ENCODE data around the gene KIAA1217.
"Not testable (repeated sequence)": the region's sequence is repeated elsewhere in the genome, so short reads cannot be mapped to it uniquely, and the experiment has no call there.

The KIAA1217 gene

DNA sequence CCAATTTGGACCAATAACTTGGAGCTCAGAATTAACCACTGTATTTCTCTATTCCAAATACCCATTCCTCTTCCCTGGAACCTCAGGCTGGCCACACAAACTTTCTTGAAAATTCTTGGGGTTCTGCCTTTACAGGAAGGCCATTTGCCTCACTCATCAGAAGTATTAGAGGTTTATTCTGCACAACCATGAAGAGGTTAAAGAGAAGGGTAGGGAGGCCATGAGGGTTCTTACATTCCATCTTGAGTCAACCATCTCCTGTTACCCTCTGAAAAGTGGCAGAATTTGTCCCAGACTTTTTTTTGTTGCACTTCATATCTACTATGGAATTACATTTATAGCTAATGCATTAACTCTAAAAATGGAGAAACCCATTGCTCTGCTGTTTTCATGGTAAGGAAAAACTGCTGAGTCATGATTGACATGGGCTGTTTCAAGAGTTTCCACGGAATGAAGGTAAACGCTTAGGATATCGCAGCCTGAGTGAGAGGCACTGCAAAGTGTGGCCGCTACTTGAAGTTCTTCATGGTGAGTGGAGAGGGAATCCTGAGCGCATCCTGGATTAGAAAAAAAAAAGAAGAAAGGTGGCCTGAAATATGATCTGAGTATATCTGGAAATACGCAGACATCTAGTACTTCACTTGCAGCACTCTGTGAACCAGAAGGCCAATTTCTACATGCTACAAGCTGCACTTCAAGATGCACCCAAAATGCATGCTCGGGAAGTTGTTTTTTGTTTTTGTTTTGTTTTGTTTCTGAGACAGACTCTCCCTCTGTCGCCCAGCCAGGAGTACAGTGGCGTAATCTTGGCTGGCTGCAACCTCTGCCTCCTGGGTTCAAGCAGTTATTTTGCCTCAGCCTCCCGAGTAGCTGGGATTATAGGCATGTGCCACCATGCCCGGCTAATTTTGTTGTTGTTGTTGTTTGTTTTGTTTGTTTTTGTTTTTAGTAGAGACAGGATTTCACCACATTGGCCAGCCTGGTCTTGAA, 83.7 kb downstream of the KIAA1217 start:
- DNase-seq: no peak

DNA sequence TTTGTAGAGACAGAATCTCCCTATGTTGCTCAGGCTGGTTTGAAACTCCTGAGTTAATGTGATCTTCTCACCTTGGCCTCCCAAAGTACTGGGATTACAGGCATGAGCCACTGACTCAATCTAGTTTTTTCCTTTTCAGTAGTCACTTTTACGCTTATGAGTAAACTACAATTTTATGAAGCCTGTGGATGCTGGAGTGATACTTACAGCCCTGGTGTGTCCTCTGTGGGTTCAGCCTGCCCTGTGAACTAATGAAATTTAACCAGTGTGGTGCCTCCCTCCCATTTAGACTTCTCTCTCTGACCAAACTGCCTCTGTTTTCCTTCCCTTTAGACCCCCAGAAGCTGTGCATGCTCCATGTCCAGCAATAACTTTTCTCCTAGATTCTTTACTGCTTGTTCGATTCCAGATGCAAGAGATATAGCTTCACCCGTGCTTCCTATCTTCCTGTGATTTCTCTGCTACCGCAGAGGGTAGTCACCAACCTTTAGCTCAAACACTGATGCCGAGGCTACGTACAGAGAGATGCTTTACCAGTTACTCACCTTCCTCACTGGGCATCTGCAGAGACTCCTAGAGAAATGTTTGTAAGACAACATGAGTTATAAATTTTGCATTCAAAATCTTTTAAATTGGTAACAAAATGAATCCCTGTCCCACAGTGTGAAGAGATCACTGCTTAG, 90.8 kb downstream of the KIAA1217 start:
- peak; percentile 52 for DNase-seq

DNA sequence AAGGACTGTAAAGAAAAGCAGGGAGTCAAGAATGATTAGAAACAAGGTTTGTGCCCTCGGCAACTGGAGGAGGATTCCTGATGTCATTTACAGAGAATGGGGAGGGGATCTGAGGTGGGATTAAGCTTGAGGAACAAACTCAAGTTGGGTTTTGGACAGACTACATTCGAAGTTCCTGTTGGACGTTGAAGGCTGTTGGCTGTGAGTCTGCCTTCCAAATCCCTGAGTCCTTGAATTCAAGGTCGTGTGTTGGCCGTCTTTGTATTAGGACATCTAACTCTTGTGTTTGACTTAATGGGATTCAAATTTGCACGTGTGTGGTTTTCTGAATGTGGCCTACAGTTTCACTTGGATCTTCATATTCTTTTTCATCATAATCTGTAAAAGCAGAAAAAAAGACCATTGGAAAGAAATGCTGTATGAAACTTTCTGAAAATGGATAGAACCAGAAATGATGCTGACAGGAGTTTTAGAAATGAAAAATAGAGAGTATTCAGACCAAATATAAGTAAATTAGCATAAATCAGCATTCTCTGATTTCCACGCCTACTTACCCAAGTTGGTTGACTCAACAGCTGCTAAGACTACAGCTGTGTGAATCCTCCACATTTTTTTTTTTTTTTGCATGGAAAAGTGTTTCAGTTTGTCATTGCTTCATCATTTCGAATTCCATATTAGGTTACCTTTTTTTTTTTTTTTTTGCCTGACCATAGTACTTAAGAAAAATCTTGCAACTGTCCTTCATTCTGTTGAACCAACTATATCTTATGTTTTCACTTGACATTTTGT, 94.8 kb downstream of the KIAA1217 start:
- DNase-seq: peak; percentile 31

DNA sequence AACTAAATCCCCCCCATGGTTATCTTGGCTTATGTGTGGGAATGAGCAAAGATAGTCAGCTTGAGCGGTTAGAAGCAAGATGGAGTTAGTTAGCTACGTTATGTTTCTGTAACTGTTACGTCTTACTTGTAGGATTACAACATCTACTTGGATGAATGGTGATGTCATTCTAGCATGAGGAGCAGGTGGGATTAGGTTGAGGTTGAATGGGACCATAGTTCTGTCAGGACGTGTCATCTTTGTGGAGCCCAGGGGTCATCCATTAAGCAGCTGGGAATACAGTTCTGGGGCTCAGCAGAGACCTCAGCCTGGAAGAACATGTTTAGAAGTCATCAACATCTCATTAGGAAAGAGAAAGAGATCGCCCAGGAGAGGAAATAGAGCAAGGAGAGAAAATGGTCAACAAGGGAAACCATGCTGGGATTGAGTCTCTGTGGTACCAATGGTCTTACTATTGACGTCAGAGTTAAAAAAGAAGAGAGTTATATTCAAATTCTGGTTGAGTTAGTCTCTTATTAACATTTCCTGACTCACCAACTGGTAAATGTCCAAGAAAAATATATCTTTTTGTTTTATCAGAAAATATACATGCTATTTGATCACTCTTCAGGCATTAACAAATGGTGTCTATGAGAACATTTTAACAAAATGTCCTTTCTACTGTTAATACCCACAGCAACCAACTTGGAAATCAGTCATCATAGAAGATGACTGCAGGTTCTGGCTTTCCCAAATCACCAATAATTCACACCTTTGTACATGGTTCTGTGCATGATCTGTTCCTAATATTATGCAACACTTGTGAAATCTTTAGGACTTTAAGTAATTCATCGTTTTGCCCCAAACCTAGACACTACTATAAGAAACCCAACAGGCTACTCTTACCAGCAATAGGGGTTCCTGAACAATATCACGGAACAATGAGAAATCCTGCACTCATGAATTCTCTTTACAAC, 96.9 kb downstream of the KIAA1217 start:
- DNase-seq: peak; percentile 86

DNA sequence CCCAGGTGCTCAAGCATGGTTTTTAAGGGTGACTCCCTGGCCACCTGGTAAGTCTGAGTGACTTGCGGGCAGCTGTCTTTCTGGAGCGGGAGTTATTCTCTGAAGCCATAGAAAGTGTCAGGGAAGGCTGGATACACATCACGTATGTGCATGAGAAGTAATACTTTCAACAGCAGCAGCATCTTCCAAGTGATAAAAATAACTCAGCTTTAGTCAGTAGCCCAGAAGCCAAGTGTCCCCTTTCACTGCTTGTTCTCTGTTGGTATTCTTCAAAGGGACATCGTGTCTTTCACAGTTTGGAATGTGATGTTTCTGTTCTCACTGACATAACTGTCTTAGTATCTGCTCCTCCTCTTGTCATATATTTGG, 97.6 kb downstream of the KIAA1217 start:
- peak; percentile 66 for DNase-seq

DNA sequence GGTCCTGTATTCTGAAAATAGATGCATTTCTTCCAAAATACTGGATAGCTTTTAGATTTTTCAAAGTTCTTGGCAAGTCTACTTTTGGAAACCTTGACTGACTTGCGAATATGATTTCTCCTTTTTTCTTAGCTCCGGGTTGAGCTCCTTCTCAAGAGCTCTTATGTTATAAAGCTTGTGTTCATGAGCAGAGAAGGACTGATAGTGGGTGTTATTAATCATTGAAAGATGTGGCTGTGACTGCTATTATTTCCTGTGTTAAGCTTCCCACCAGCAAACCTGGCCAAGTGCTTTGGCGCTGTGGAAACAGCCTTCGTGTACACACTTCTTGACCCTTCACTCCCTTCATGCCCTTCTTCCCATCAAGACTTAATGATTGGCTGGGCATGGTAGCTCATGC, 98.2 kb downstream of the KIAA1217 start:
- peak; percentile 1 for DNase-seq

DNA sequence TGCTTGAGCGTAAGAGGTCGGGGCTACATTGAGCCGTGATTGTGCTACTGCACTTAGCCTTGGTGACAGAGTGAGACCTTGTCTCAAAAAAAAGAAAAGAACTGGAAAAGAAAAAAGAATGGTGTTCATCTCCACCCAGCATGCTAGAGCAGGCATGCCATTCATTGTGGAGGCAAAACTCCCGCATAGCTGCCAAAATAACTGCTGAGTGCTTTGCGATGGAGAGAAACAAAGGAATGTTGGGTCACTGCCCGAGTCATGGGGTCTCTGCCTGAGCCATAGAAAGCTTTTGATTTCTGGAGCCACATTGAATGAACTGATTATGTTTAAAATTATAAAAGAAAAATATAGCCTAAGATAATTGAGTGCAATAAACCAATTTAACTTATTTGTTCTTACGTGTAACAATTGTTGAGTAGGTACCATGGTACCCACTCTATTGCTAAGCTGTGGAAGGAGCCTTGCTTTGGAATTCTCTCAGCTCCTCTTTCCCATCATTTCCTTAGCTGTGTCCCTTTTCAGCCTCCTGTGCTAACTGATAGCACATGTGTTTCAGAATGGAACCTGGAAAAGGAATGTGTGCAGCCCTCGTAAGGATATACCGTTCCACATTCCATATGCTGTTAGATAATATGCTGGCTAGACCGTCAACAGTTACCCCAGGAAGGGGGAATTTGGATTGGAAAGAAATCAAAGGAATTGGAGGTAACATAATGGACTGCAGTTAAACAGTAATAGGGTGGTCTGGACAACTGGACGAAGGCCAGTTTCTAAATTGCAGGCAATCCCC, 99.0 kb downstream of the KIAA1217 start:
- peak; percentile 63 for DNase-seq

DNA sequence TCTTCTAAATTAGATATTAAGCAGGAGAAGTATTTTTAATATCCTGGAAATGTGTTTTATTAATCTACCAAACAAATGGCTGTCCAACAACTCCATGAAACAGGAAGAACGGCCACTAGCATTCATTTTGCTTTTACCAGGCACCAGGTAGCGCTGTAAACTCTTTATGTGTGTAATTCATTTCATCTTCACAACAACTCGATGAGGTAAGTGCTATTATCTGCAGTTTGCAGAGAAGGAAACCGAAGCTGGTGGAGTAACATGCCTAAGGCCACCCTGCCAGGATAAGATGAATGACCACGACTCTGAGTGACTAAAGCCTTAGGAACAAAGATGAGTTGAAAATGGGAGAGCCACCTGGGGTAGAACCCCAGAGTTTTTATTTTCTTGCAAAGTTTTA, 101.2 kb downstream of the KIAA1217 start:
- no peak for DNase-seq

DNA sequence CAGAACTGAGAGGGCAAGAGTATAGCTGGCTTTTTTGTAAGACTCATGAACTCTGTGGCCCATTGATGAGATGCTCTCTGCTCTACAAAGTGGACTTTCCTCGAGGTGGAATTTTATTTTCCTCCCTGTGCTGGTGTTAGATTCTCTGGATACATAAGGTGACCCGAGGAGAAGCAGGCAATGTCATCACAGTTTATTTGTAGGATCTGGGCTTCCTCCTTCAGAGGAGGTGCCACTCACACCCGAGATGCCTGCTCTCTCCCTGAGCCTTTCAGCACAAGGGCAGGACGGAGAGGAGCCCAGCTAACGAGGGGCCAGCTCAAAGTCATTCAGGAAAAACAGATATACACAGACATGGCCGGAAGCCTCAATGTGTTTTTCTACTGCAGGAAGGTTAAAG, 103.0 kb downstream of the KIAA1217 start:
- no peak for DNase-seq

GRCh38 chr10:24313283-24313682, 104.3 kb downstream of the KIAA1217 start:
- DNase-seq: no peak

- DNase-seq: no peak
Measured at GRCh38 chr10:24315211-24315610, 106.3 kb downstream of the KIAA1217 start.

- no peak for DNase-seq
Measured at GRCh38 chr10:24318517-24318916, 109.6 kb downstream of the KIAA1217 start.

DNA sequence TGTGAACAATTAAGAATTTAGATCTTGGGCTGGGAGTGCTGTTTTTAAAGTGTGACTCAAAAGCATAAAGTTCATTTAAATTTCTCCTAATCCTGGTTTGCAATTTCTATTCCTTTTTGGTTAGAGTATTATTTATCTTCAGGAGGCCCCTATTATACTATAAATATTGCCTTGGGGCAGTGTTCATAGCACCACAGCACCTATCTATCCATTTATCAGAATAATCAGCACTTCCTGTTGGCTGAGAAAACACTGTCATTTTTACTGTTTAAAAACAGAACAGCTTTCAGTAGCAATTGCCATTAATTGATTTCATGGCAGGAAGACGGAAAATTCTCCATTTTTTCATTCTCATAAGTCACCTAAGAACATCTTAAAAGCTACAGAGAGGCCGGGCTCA, 111.4 kb downstream of the KIAA1217 start:
- DNase-seq: no peak

GRCh38 chr10:24324651-24325050, 115.7 kb downstream of the KIAA1217 start:
- no peak for DNase-seq

DNA sequence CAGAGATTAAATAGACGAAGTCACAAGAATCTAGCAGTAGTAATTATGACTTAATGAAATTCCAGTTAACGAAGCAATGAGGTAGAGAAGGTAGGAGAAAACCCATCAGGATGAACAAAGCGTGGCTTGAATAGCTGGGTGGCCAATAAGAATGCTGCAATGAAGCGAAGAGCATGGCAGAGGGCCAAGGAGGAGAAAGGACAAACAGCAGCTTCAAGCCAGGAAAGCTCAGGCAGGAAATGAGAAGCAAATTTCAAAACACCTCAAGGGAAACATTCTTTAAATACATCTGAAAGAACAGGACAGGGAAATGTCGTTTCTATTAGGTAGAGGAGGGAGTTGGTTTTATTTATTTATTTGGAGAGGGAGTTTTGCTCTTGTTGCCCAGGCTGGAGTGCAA, 122.5 kb downstream of the KIAA1217 start:
- DNase-seq: peak; percentile 54

- DNase-seq: peak; percentile 92
Measured at GRCh38 chr10:24333736-24334135, 124.8 kb downstream of the KIAA1217 start.

- no peak for DNase-seq
Measured at GRCh38 chr10:24334279-24334939, 125.5 kb downstream of the KIAA1217 start.

DNA sequence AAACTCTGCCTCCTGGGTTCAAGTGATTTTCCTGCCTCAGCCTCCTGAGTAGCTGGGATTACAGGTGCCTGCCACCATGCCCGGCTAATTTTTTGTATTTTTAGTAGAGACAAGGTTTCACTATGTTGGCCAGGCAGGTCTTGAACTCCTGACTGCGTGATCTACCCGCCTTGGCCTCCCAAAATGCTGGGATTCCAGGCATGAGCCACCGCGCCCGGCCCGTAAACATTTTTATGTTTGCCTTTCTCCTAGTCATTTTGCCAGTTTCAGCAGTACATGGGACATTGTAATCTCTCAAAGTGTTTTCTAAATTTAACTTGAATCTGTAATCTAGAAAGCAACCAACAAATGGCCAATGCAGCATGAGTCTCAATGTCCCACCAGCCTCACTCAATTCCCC, 128.8 kb downstream of the KIAA1217 start:
- DNase-seq: not testable (repeated sequence)

- no peak for DNase-seq
Measured at GRCh38 chr10:24339387-24339786, 130.4 kb downstream of the KIAA1217 start.

GRCh38 chr10:24340446-24340845, 131.5 kb downstream of the KIAA1217 start:
- DNase-seq: no peak
